EH (cell line): ENCODE data around the gene ZNF771.
A peak's percentile ranks its signal among the peaks of the same experiment; 100 is the strongest.
"Not testable (repeated sequence)": the region's sequence is repeated elsewhere in the genome, so short reads cannot be mapped to it uniquely, and the experiment has no call there.

Experiments used
- DNase-seq: peaks from one replicate; pipeline ENCODE4 v3.0.0-alpha.2; 2015; ENCODE audit warnings: low read depth

ZNF771 gene

GRCh38 chr16:30376461-30376902 lies 30.9 kb upstream of the ZNF771 start:
- DNase-seq: no peak

DNA sequence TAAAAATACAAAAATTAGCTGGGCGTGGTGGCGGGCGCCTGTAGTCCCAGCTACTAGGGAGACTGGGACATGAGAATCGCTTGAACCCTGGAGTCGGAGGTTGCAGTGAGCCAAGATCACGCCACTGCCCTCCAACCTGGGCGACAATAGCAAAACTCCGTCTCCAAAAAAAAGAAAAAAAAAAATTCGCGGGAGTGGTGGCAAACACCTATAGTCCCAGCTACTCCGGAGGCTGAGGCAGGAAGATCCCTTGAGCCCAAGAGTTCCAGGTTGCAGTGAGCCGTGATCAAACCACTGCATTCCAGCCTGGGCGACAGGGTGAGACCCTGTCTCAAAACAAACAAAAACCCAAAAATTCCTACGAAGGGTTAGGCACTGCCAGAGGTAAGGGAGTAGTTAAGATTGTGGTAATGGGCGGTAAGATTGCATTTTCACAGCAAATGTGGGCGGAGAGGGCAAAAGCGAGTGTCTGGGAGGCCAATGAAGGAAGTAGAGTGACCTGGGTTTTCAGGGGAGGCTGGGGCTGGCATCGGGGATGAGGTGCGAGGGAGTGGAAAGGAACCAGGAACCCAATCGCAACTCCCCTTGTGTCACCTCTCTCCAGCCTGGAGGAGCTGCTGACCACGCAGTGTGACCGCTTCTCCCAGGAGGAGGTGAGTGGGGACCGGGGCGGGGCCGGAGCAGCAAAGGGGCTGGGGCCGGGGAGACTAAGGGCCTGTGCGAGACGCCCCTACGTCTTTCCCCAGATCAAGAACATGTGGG lies 30.2 kb upstream of the ZNF771 start:
- DNase-seq: no peak

GRCh38 chr16:30377812-30378235 lies 29.6 kb upstream of the ZNF771 start:
- peak; percentile 88 for DNase-seq

DNA sequence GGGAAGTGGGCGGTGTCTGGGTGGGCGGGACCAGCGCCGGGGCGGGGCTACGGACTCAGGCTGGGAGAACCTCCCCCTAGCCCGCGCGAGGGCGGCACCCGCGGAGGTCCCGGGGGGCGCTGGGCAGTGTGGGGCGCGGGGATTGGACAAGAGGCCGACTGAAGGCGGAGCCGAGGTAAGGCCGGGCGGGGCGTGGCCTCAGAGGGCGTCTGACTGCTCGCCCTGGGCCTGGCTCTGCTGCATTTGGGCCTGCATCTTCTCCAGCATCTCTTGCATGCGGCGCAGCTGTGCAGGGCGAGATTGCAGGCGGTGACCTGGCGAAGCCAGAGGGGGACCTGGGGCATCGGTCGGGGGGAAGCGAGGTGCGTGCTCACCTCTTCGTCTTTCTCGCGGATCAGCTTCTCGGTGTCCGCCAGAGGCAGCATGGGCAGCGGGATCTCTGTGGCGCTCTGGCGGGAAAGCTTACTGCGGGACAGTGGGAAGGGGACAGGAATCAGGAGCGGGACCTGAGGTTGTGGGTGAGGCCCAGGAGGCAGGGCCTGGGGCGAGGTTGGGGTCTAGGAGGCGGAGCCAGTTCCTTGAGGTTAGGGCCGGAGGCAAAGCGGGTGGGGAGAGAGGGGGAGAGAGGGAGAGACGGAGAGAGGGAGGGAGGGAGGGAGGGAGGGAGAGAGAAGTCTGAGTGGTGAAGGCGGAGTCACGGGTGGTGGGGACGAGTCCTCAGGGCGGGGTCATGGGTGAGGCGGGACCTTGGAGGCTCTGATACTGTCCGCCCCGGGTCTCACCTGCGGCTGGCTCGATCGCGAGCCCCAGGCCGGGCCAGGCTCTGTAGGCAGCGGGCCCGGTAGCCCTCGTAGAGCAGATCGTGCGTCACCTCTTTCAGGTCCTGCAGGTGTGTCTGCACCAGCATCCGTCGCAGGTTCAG lies 28.9 kb upstream of the ZNF771 start:
- peak; percentile 97 for DNase-seq

DNA sequence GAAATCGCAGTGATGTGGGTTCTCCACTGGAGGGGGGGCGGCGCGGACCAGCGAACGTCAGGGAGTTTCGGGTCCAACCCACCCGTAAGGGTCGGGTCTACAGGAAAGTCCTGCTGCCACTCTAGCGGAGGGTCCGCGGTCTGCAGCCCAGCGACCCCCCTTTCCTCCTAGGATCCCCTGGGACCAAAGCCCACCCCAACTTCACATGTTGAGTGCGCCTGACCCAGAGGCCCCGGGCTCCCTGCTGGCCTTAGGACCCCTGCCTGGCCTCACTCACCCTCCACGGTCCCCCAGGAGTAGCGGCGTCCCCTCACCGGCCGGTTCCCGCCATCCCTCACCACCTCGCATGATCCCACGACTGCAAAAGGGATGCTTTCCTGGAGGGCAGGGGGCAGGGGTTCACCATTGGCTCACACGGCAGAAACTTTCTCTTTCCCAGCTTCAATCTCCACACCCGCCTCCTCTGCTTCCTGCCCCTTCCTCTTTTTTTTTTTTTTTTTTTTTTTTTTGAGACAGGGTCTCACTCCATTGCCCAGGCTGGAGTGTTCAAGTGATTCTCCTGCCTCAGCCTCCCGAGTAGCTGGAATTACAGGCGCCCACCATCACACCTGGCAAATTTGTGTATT lies 28.1 kb upstream of the ZNF771 start:
- DNase-seq: no peak

DNA sequence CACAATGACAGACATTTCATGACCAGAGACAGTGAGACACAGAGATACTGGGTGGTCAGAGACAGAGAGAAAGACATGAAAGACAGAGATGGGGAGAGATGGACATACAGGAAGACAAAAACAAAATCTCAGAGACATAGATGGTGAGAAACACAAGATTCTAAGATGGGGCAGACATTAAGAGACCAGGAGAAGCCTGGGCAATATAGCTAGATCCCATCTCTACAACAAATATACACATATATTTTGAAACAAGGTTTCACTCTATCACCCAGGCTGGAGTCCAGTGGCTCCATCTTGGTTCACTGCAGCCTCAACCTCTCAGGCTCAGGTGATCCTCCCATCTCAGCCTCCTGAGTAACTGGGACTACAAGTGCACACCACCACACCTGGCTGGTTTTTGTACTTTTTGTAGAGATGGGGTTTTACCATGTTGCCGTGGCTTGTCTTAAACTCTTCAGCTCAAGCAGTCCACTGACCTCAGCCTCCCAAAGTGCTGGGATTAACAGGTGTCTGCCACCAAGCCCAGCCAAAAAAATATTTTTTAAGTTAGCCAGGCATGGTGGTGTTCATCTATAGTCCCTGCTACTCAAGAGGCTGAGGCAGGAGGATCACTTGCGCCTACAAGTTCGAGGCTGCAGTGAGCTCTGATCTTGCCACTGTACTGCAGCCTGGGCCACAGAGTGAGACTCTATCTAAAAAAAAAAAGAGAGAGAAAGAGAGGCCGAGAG lies 27.2 kb upstream of the ZNF771 start:
- no peak for DNase-seq

- no peak for DNase-seq
Observed at GRCh38 chr16:30380803-30381208, 26.6 kb upstream of the ZNF771 start.

DNA sequence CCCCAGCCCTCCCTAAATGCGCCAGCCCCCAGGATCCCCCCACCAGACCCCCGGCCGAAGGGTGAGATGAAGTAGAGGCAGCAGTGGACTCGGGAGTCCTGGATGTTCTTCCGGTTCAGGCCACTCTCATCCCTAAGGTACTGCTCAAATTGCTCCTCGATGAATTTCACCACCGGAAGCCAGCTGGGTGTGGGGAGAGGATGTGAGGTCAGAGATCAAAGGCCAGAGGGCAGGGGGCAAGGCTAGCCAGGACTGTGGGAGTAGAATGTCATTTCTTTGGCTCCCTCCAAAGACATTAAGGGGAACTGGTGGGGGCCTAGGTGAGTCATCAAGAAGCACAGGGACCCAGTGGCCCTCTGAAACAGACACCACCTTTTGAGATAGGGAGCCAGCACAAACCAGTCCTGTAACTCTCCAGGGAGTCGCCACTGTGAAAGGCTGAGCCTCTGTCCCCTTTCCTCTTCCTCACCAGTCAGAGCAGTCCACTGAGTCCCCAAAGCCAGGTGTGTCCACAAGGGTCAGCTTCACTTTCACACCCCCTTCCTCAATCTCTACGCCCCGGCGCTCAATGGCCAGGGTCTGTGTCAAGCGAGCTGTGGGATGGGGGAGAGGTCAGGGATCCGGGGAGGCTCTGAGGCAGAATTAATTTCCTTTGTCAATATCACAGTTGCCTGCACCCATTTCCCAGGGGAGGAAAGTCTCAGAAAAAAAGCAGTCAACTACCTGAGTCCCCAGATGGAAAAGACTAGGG lies 25.9 kb upstream of the ZNF771 start:
- no peak for DNase-seq

GRCh38 chr16:30382111-30382881 lies 25.1 kb upstream of the ZNF771 start, which contains the start of gene SEPTIN1:
Gene SEPTIN1 (minus strand): TSS chr16:30382561. CDS start chr16:30382542, 19 bp downstream.
- no peak for DNase-seq

DNA sequence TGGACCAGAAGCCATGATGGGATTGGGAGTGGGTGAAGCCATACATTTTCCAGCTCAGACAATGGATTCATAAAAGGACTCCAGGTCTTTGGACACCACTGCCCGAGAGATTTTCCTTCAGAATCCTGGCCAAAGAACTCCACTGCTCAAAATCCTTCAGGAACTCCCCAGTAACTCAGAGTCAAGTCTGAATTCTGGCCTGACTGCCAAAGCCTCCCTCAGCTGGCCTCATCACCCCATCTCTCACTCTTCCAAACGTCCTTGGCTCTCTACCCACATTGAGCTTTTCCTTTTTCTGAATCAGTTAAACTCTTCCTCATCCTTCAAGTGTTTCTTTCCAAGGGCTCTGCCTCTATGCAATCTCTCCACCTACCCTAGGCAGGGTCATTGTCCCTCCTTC lies 23.9 kb upstream of the ZNF771 start:
- DNase-seq: no peak

DNA sequence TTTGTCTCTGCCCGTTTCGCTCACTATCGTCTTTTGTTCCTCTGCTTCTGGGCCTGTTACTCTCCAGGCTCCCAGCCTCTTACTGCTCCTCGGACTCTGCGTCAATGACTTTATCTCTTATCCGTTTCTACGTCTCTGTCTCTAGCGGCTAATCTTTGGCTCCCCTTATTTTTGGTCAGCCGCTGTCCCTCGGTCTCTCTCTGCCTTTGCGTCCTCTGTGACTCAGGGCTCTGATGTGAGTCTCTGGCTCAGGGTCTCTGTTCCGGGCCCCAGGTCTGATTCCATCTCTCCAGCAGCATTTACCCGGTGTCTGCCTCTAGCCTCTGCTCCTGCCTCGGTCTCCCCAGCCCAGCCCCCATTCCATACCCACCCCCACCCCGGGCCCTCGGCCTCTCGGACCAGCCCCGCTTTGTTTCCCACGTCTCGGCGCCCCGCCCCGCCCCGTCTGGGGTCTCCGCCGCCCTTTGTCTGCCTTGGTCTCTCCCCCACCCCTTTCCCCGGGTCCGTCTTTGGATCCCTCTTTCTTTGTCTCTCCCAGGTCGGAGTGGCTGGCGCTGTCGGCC lies 12.7 kb upstream of the ZNF771 start:
- peak; percentile 58 for DNase-seq

- DNase-seq: peak; percentile 90
Observed at GRCh38 chr16:30395155-30395991, 12.0 kb upstream of the ZNF771 start, which contains the start of gene ZNF48. Gene ZNF48 (plus strand): TSS chr16:30395420. CDS start chr16:30395795, 375 bp downstream.

DNA sequence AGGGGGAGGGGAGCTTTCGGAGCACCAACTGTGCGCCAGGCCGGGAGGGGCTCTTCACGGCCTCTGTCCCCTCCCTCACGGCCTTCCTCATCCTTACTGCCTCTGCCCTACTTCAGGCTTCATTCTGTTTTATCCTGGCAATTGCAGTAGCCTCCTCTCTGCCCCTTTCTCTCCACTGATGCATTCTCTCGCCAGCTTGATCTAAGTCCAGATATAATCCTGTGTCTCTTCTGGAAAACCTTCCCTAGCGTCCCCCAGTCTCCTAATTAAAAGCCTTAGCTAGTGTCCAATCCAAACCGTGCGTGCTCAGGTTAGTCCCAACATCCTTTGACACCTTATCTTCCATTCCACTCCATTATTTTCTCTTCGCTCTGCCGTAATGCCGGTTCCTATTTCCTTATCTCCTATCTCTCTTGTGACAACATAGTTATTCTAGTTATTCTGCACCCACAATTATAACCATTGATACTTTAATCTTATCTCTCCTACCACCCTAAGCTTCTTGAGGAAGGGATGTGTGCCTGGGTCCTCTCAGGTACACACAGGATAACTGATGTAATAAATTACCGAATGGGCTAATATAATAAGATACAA lies 11.3 kb upstream of the ZNF771 start:
- DNase-seq: no peak

- DNase-seq: not testable (repeated sequence)
Observed at GRCh38 chr16:30396627-30397026, 10.8 kb upstream of the ZNF771 start.

GRCh38 chr16:30397056-30397455 lies 10.3 kb upstream of the ZNF771 start:
- no peak for DNase-seq

- DNase-seq: no peak
Observed at GRCh38 chr16:30397776-30398660, 9.4 kb upstream of the ZNF771 start.

DNA sequence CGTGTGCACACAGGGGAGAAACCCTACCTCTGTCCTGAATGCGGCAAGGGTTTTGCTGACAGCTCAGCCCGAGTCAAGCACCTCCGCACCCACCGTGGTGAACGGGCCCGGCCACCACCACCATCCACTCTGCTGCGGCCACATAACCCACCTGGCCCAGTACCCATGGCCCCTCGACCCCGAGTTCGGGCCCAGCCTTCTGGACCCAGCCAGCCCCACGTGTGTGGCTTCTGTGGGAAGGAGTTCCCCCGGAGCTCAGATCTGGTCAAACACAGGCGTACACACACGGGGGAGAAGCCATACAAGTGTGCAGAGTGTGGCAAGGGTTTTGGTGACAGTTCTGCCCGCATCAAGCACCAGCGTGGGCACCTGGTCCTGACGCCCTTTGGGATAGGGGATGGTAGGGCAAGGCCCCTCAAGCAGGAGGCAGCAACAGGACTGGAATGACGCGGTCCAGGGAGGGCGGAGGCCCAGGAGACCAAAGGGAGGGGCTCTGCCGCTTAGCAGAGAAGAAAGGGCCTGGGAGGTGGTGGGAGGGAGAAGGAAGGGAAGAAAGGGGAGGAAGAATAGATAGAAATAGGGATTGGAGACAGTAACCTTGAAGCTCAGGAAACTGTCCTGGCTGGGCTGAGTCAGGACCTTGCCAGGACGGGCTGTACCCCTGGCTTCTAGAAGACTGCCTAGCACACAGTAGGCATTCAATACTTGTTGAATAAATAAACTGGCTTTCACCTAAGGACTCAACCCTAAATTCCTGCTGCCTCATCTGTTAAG lies 8.6 kb upstream of the ZNF771 start:
- DNase-seq: no peak
